RWPE2 (cell line): ENCODE results near the gene RNF166.

Experiments
- ATAC-seq: fragments of 200-7000 bp; cut with Tn5 transposase; 3 replicates; pipeline ENCODE4 v1.9.1; 2021; ENCODE audit warnings: low read depth
- DNase-seq: peaks from one replicate; pipeline ENCODE4 v3.0.0-alpha.2; 2020; ENCODE audit warnings: low spot score
- H3K27ac ChIP-seq: fragments of 450-650 bp; 2 replicates; pipeline ENCODE4 v1.5.1; 2017; ENCODE audit warnings: mild to moderate bottlenecking; ENCODE audit not compliant: poor library complexity, severe bottlenecking
- H3K27me3 ChIP-seq: fragments of 250-450 bp; sonication (Bioruptor Pico); 2 replicates; pipeline ENCODE4 v1.5.1; 2021; ENCODE audit warnings: mild to moderate bottlenecking, moderate library complexity; ENCODE audit not compliant: insufficient read depth, poor library complexity, severe bottlenecking
- H3K36me3 ChIP-seq: fragments of 250-450 bp; sonication (Bioruptor Pico); 2 replicates; pipeline ENCODE4 v1.5.1; 2020; ENCODE audit warnings: low read depth, mild to moderate bottlenecking, moderate library complexity
- H3K4me1 ChIP-seq: fragments of 250-450 bp; sonication (Bioruptor Pico); 2 replicates; pipeline ENCODE4 v1.5.1; 2021; ENCODE audit warnings: mild to moderate bottlenecking, moderate library complexity; ENCODE audit not compliant: insufficient read depth, poor library complexity, severe bottlenecking
- H3K4me3 ChIP-seq: fragments of 250-450 bp; sonication (Bioruptor Pico); 2 replicates; pipeline ENCODE4 v1.5.1; 2021; ENCODE audit warnings: mild to moderate bottlenecking, moderate library complexity; ENCODE audit not compliant: severe bottlenecking
- H3K9me3 ChIP-seq: fragments of 250-450 bp; sonication (Bioruptor Pico); 2 replicates; pipeline ENCODE4 v1.5.1; 2021; ENCODE audit warnings: mild to moderate bottlenecking, moderate library complexity; ENCODE audit not compliant: severe bottlenecking
- CTCF ChIP-seq: fragments of 450-650 bp; IDR thresholded peaks from one replicate; pipeline ENCODE4 v1.5.1; 2017; ENCODE audit warnings: mild to moderate bottlenecking, moderate library complexity; ENCODE audit not compliant: poor library complexity, severe bottlenecking

The RNF166 gene

DNA sequence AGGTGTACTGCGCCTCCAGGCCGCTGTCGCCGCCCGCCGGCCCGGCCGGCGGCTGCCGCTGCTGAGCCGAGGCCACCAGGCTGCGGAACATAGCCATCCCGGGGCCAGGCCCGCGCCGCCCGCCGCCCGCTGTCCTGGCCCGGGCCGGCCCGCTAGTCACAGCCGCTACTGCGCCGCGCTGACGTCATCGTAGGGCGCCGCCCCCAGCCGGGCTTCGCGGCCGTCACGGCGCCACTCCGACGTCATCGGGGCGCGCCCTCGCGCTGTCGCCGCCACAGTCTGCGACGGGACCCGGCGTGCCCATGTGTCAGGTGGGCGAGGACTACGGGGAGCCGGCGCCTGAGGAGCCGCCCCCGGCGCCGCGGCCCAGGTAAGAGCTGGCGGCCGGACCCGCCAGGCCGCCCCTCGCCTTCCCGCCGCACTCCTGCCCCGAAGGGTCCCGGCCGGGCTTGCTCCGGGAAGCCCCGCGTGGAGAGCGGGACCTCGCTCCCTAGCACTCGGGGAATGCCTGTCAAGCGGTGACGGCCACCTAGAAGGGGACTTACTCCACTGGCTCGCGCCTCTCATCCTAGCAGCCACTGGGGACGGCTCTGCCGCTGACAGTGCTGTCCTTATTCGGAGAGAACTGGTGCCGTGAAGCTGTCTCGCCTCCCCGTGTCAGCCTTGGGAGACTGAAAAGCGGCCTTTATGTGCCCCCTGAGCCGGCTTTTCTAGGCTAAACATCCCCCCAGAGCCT lies at the start of gene RNF166, which contains the start of gene CTU2:
Gene RNF166 (minus strand): TSS at position 180 of the 736 bp plus-strand sequence. CDS start 83 bp downstream, at position 97.
Gene CTU2 (plus strand): TSS at position 275 of the 736 bp plus-strand sequence. CDS start 28 bp downstream, at position 303.
- H3K36me3 ChIP-seq, result no peaks in the 10 kb centered on the region
- DNase-seq (no peak), ATAC-seq (peak; percentile 67)
- H3K27me3 ChIP-seq, result no peaks in the 10 kb centered on the region
- no peaks in the 10 kb centered on the region for H3K4me1 ChIP-seq
- TF ChIP-seq CTCF, result no peak
- peak within 1 kb of the TSS; percentile 7 for H3K27ac ChIP-seq
- no peaks in the 10 kb centered on the region for H3K9me3 ChIP-seq
- H3K4me3 ChIP-seq, result peak within 1 kb of the TSS; percentile 77

DNA sequence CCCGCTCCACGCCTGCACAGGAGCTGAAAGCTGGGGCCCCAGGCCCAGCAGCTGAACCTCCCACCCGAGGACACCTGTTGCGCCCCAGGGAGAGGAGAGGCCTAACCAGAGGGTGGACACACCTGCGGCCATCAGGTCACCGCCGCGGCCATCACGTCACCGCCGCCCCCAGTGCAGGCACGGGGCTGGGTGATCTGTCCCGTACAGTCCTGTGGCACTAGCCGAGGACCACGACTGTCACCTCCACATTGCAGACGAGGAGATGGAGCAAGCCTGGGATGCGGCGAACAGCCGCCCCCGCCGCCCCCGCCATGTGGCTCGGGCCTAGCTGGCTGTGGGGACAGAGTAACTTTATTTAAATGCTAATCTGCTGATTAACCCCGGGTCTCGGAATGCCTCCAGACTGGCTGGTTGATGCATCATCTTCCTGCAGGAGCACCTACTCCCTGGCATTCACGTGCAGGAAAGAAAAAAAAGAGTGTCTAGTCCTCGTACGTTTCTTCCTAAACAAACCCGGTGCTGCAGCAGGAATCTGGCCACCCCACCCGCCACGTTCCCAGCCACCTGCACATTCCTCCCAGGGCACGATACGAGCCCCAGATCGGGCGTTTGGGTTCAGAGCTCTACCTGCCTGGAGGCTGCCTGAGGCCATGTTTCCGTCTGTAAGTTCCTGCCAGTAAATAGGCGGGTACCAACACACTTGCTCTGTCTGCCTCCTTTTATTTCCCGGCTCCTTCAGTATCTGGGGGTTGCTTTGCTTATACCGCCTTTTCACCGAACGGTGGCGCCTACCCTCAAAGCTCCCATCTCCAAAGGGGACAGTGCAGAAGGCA lies 48.9 kb upstream of the RNF166 start:
- DNase-seq, result no peak
- H3K4me3 ChIP-seq, result no peak overlapping the region
- peak overlapping the region; percentile 63 for H3K27ac ChIP-seq
- H3K27me3 ChIP-seq, result no peaks in the 10 kb centered on the region
- no peaks in the 10 kb centered on the region for H3K9me3 ChIP-seq
- H3K36me3 ChIP-seq, result peaks cover 23% of the 10 kb centered on the region
- peak; percentile 49 for TF ChIP-seq CTCF
- peaks cover 9% of the 10 kb centered on the region for H3K4me1 ChIP-seq
- ATAC-seq, result peak; percentile 83

GRCh38 chr16:88754109-88754911 lies 48.1 kb upstream of the RNF166 start:
- no peak for ATAC-seq
- Histone ChIP-seq H3K9me3 (no peaks in the 10 kb centered on the region), H3K4me1 (peaks cover 9% of the 10 kb centered on the region), H3K27ac (peak overlapping the region; percentile 63), H3K36me3 (peaks cover 23% of the 10 kb centered on the region), H3K27me3 (no peaks in the 10 kb centered on the region), H3K4me3 (no peak overlapping the region)
- TF ChIP-seq CTCF, result no peak
- no peak for DNase-seq

GRCh38 chr16:88753602-88754001 lies 47.4 kb upstream of the RNF166 start:
- Histone ChIP-seq H3K27ac (no peak overlapping the region), H3K9me3 (no peaks in the 10 kb centered on the region), H3K36me3 (peaks cover 19% of the 10 kb centered on the region)

More at GRCh38 chr16:88753602-88754001, 47.4 kb upstream of the RNF166 start:
- no peak for TF ChIP-seq CTCF
- ATAC-seq (no peak), DNase-seq (no peak)
- no peaks in the 10 kb centered on the region for H3K27me3 ChIP-seq
- peaks cover 9% of the 10 kb centered on the region for H3K4me1 ChIP-seq
- no peak overlapping the region for H3K4me3 ChIP-seq
